ENCODE results near the gene RNF31. TPM values are rescaled to one million over a fixed set of nuclear protein-coding genes. Genes with fewer than 3 reads are reported as not detected.

Gene RNF31
- total and polyA plus RNA-seq, 2 of the 13 experiments (the other 11 are each of a cell fraction or from before 2014, with no cell fraction given): 48.2 to 86.8 TPM

GRCh38 chr14:24146978-24147760 is at the start of gene RNF31 (continued):
- TF ChIP-seq ETS1 (CRISPR knock-in tag; IDR thresholded peaks at IDR 0.05): peak; percentile 19; the same call in 1 of the 2 replicates
- peak; percentile 68 for TF ChIP-seq ZGPAT (CRISPR knock-in tag; IDR thresholded peaks at IDR 0.05)
- TF ChIP-seq HINFP (CRISPR knock-in tag; IDR thresholded peaks at IDR 0.05; ENCODE audit: low read depth): peak; percentile 33; the same call in 1 of the 2 replicates
- no peak for TF ChIP-seq HDAC1 (CRISPR knock-in tag; IDR thresholded peaks at IDR 0.05)
- no peak for TF ChIP-seq NPAS2 (CRISPR knock-in tag; IDR thresholded peaks at IDR 0.05; ENCODE audit: borderline replicate concordance)
- 0 out of 2 replicates have a peak, but pooled peaks have one; percentile 32 for TF ChIP-seq PAF1 (CRISPR knock-in tag; IDR thresholded peaks at IDR 0.05)
- TF ChIP-seq PTBP1 (IDR thresholded peaks at IDR 0.05; ENCODE audit: low read depth, low read length, poor library complexity, severe bottlenecking): no peak
- peak; percentile 14 for TF ChIP-seq PCBP2 (optimal IDR thresholded peaks at IDR 0.05; ENCODE audit: low read depth, low read length, poor library complexity, severe bottlenecking)
- peak; percentile 80 for TF ChIP-seq PHF8 (CRISPR knock-in tag; IDR thresholded peaks at IDR 0.05)
- TF ChIP-seq HMGXB3 (CRISPR knock-in tag; IDR thresholded peaks at IDR 0.05; ENCODE audit: borderline replicate concordance): no peak
- TF ChIP-seq SP1 (IDR thresholded peaks at IDR 0.05): no peak
- peak; percentile 93 for TF ChIP-seq SP1 (CRISPR knock-in tag; IDR thresholded peaks at IDR 0.05)
- peak; percentile 95 for TF ChIP-seq KDM5A (IDR thresholded peaks at IDR 0.05; ENCODE audit: borderline replicate concordance, low read length)
- no peak; the same call in 1 of the 2 replicates for TF ChIP-seq KDM1A (CRISPR knock-in tag; IDR thresholded peaks at IDR 0.05)
- 0 out of 2 replicates have a peak, but pooled peaks have one; percentile 58 for TF ChIP-seq ZNF720 (CRISPR knock-in tag; IDR thresholded peaks at IDR 0.05)
- TF ChIP-seq CBX2 (IDR thresholded peaks at IDR 0.05; ENCODE audit: low read depth, low read length): no peak
- no peak for TF ChIP-seq CBX2 (CRISPR knock-in tag; IDR thresholded peaks at IDR 0.05; ENCODE audit: low read depth)
- no peak; the same call in 1 of the 2 replicates for TF ChIP-seq ZNF792 (CRISPR knock-in tag; IDR thresholded peaks at IDR 0.05)
- TF ChIP-seq TEF (CRISPR knock-in tag; IDR thresholded peaks at IDR 0.05): peak; percentile 45; the same call in 1 of the 2 replicates
- TF ChIP-seq ZFP1 (CRISPR knock-in tag; IDR thresholded peaks at IDR 0.05): no peak
- no peak for TF ChIP-seq ADNP (CRISPR knock-in tag; IDR thresholded peaks at IDR 0.05)

Measured in HepG2 (cell line).